Aorta (tissue), 5 donors: ENCODE results near the gene MRPL20. TPM values are rescaled to one million over a fixed set of nuclear protein-coding genes. Genes with fewer than 3 reads are reported as not detected.

Experiments
- ATAC-seq: fragments of 200-7000 bp; cut with Tn5 transposase; one replicate; pipeline ENCODE4 v1.9.1; 2022; ENCODE audit warnings: moderate library complexity; ENCODE audit not compliant: low FRiP score
- DNase-seq, 2 donors: peaks; one replicate each; pipeline ENCODE4 v3.0.0-alpha.2; 2020
- H3K27ac ChIP-seq, 2 donors: one replicate each; pipeline ENCODE4 v1.5.1; 2013; ENCODE audit warnings: low read length in 2 of 2, mild to moderate bottlenecking in 2 of 2, moderate library complexity in 2 of 2, control low read depth in 1 of 2, inconsistent platforms in 1 of 2, low read depth in 1 of 2
- H3K27me3 ChIP-seq, 2 donors: one replicate each; pipeline ENCODE4 v1.6.1; 2013; ENCODE audit warnings: control low read depth in 1 of 2, low read length in 1 of 2, mild to moderate bottlenecking in 1 of 2, moderate library complexity in 1 of 2; ENCODE audit not compliant: insufficient read depth in 2 of 2, control insufficient read depth in 1 of 2
- H3K36me3 ChIP-seq, 2 donors: one replicate each; pipeline ENCODE4 v1.6.1; 2013; ENCODE audit warnings: control low read depth in 1 of 2, low read length in 1 of 2, mild to moderate bottlenecking in 1 of 2; ENCODE audit not compliant: insufficient read depth in 2 of 2, control insufficient read depth in 1 of 2
- H3K4me1 ChIP-seq, 2 donors: one replicate each; pipeline ENCODE4 v1.6.1; 2013; ENCODE audit warnings: low read length in 2 of 2, control low read depth in 1 of 2, mild to moderate bottlenecking in 1 of 2, moderate library complexity in 1 of 2; ENCODE audit not compliant: insufficient read depth in 2 of 2, control insufficient read depth in 1 of 2
- H3K4me3 ChIP-seq, 2 donors: one replicate each; pipeline ENCODE4 v1.5.1; 2013; ENCODE audit warnings: low read length in 2 of 2, control low read depth in 1 of 2, mild to moderate bottlenecking in 1 of 2
- H3K9me3 ChIP-seq: one replicate; pipeline ENCODE4 v1.6.1; 2013; ENCODE audit warnings: mild to moderate bottlenecking, low read length; ENCODE audit not compliant: control insufficient read depth
- WGBS, 2 donors: extraction: QIAGEN DNeasy Blood & Tissue Kit; methylation state at CpG; one replicate each; pipeline ENCODE4 v1.1.7; 2013; 5-methylcytosine and 5-hydroxymethylcytosine counted together
- intact Hi-C, 2 donors: fragments of 100-400 bp; cut with DNase I; formaldehyde crosslinking; loops; one replicate each; pipeline versions ENCODE4 v1.14.2 to v1.15.0; 2022
- polyA plus RNA-seq, 2 donors: library from polyadenylated mRNA; stranded (reverse); fragments of 200-250 nt; gene quantifications; one replicate each; pipeline ENCODE4 v1.2.3, GENCODE V29; 2013
- total RNA-seq, 2 donors: library from RNA; stranded (reverse); fragmentation: NEBNext Ultra II Directional; extraction: Animal tissue kit (Norgen Biotek cat#: 25700); gene quantifications; one replicate each; pipeline ENCODE4 v1.2.1, GENCODE V29; 2021
- donor health status: healthy with polysubstance abuse.
- donor health status: Bipolar disorder and iron deficiency.
- donor health status: DM: no; HTN: no; CAD: no.
- donor health status: DM: no; HTN: no; CAD: no.
- donor health status: DM: yes; HTN: yes; CAD: no.

MRPL20 gene
- total and polyA plus RNA-seq, 4 donors: 69.7 to 184 (median 107) TPM

- Histone ChIP-seq H3K27me3 (no peaks in the 10 kb centered on the region), H3K9me3 (no peaks in the 10 kb centered on the region), H3K4me1 (no peaks in the 10 kb centered on the region), H3K27ac (no peak overlapping the region), H3K4me3 (no peak overlapping the region), H3K36me3 (no peaks in the 10 kb centered on the region)
- WGBS, 2 donors: 86 to 89% methylated on average over 10 of the region's 10 CpGs
- ATAC-seq (no peak), DNase-seq (no peak)
- intact Hi-C loops: no loop called here
Measured at GRCh38 chr1:1376551-1377226, 30.4 kb downstream of the MRPL20 start.

- Histone ChIP-seq H3K36me3 (no peaks in the 10 kb centered on the region), H3K27ac (peak within 1 kb of the TSS in 1 of 2 donors; percentile 73), H3K9me3 (no peaks in the 10 kb centered on the region), H3K4me1 (no peaks in the 10 kb centered on the region), H3K4me3 (peak within 1 kb of the TSS; percentile 61 to 69), H3K27me3 (no peaks in the 10 kb centered on the region)
- ATAC-seq (peak; percentile 97), DNase-seq (peak; percentile 99)
- intact Hi-C loops: loop anchor here in 1 of 2 donors (1.0 kb wide), 1 partner anchor 67 kb away; the partner anchor contains the start of gene PUSL1
- 0% methylated on average over 63 to 85 of the region's 85 CpGs for WGBS, 2 donors
Measured at GRCh38 chr1:1374929-1375662, 32.0 kb downstream of the MRPL20 start, which contains the start of gene AURKAIP1. TSS of gene AURKAIP1 (minus strand) at chr1:1375207. CDS start at chr1:1374756, 451 bp downstream.

- Histone ChIP-seq H3K27ac (peak overlapping the region in 1 of 2 donors; percentile 73), H3K9me3 (no peaks in the 10 kb centered on the region), H3K4me3 (peak overlapping the region; percentile 61 to 69), H3K36me3 (no peaks in the 10 kb centered on the region), H3K4me1 (no peaks in the 10 kb centered on the region), H3K27me3 (no peaks in the 10 kb centered on the region)
- intact Hi-C loops: no loop called here
- ATAC-seq (no peak), DNase-seq (peak in 1 of 2 donors; percentile 71)
- 0 to 1% methylated on average over 23 to 24 of the region's 24 CpGs for WGBS, 2 donors
Measured at GRCh38 chr1:1374589-1374928, 32.5 kb downstream of the MRPL20 start.

- Histone ChIP-seq H3K27ac (no peak overlapping the region), H3K4me1 (no peaks in the 10 kb centered on the region), H3K27me3 (no peaks in the 10 kb centered on the region), H3K9me3 (no peaks in the 10 kb centered on the region), H3K36me3 (no peaks in the 10 kb centered on the region), H3K4me3 (peak overlapping the region; percentile 61 to 69)
- intact Hi-C loops: loop anchor here in 1 of 2 donors (2.0 kb wide), 1 partner anchor 25 kb away; the partner anchor contains the start of gene DVL1
- WGBS, 2 donors: 49% methylated on average over 51 to 52 of the region's 52 CpGs
- DNase-seq: peak in 1 of 2 donors; percentile 51
- ATAC-seq: no peak
Measured at GRCh38 chr1:1373815-1374588, 33.1 kb downstream of the MRPL20 start.

GRCh38 chr1:1373051-1373814, 33.9 kb downstream of the MRPL20 start:
- Histone ChIP-seq H3K4me3 (no peak overlapping the region), H3K9me3 (no peaks in the 10 kb centered on the region), H3K27me3 (no peaks in the 10 kb centered on the region), H3K36me3 (no peaks in the 10 kb centered on the region), H3K27ac (no peak overlapping the region), H3K4me1 (no peaks in the 10 kb centered on the region)
- ATAC-seq: no peak
- intact Hi-C loops: loop anchor here in 1 of 2 donors (2.0 kb wide), 1 partner anchor 24 kb away; the partner anchor contains the start of gene DVL1
- no peak for DNase-seq
- 83 to 85% methylated on average over 26 of the region's 26 CpGs for WGBS, 2 donors

- Histone ChIP-seq H3K27me3 (no peaks in the 10 kb centered on the region), H3K36me3 (no peaks in the 10 kb centered on the region), H3K4me3 (no peak overlapping the region), H3K9me3 (no peaks in the 10 kb centered on the region), H3K27ac (no peak overlapping the region), H3K4me1 (no peaks in the 10 kb centered on the region)
- peak; percentile 64 for ATAC-seq
- intact Hi-C loops: loop anchor here (1.0 to 2.0 kb wide), 2 partner anchors 23 kb away; partner anchors contain the start of gene DVL1 (in 2 of the 2)
- 28 to 29% methylated on average over 23 to 26 of the region's 26 CpGs for WGBS, 2 donors
- peak; percentile 77 to 92 for DNase-seq
Measured at GRCh38 chr1:1371746-1372711, 35.1 kb downstream of the MRPL20 start.

GRCh38 chr1:1371364-1371745, 35.7 kb downstream of the MRPL20 start:
- H3K27ac ChIP-seq: no peak overlapping the region
- H3K4me3 ChIP-seq: no peak overlapping the region
- WGBS, 2 donors: 68 to 69% methylated on average over 12 of the region's 12 CpGs
- no peaks in the 10 kb centered on the region for H3K4me1 ChIP-seq
- intact Hi-C loops: no loop called here
- DNase-seq: no peak
- no peak for ATAC-seq
- no peaks in the 10 kb centered on the region for H3K27me3 ChIP-seq
- no peaks in the 10 kb centered on the region for H3K36me3 ChIP-seq
- no peaks in the 10 kb centered on the region for H3K9me3 ChIP-seq
